NCI-H2227 (cell line): ENCODE data around the gene CHID1.

Source experiments
- DNase-seq: peaks from one replicate; lab custom pipeline; 2025; ENCODE audit not compliant: unreplicated experiment; lab: John Stamatoyannopoulos, UW

The CHID1 gene

GRCh38 chr11:933142-933851 lies 22.7 kb upstream of the CHID1 start:
- DNase-seq = no peak

- no peak for DNase-seq
Observed at GRCh38 chr11:932435-932834, 21.8 kb upstream of the CHID1 start.

GRCh38 chr11:931385-931784 lies 20.8 kb upstream of the CHID1 start:
- DNase-seq = no peak

GRCh38 chr11:929405-929804 lies 18.8 kb upstream of the CHID1 start:
- no peak for DNase-seq

GRCh38 chr11:928786-929185 lies 18.2 kb upstream of the CHID1 start:
- DNase-seq = no peak

GRCh38 chr11:927871-928270 lies 17.3 kb upstream of the CHID1 start:
- DNase-seq = no peak

GRCh38 chr11:926341-926916 lies 15.8 kb upstream of the CHID1 start:
- DNase-seq = peak; percentile 78

GRCh38 chr11:925496-926301 lies 15.1 kb upstream of the CHID1 start, which contains the start of gene AP2A2:
Gene AP2A2 (plus strand): TSS chr11:925870. CDS start chr11:926022, 152 bp downstream.
- DNase-seq = peak; percentile 99

GRCh38 chr11:925158-925495 lies 14.5 kb upstream of the CHID1 start:
- no peak for DNase-seq

GRCh38 chr11:924406-925157 lies 14.0 kb upstream of the CHID1 start:
- no peak for DNase-seq

- no peak for DNase-seq
Observed at GRCh38 chr11:923691-924405, 13.2 kb upstream of the CHID1 start.

- DNase-seq = no peak
Observed at GRCh38 chr11:921921-922678, 11.5 kb upstream of the CHID1 start.

GRCh38 chr11:917426-917825 lies 6.8 kb upstream of the CHID1 start:
- no peak for DNase-seq

GRCh38 chr11:914747-915501 lies 4.3 kb upstream of the CHID1 start:
- no peak for DNase-seq

- DNase-seq = no peak
Observed at GRCh38 chr11:914204-914603, 3.6 kb upstream of the CHID1 start.

- DNase-seq = no peak
Observed at GRCh38 chr11:913043-913442, 2.4 kb upstream of the CHID1 start.

GRCh38 chr11:912266-912665 lies 1.7 kb upstream of the CHID1 start:
- DNase-seq = no peak

GRCh38 chr11:911890-912219 lies 1.2 kb upstream of the CHID1 start:
- no peak for DNase-seq

GRCh38 chr11:911031-911889 lies 650 bp upstream of the CHID1 start:
- peak; percentile 80 for DNase-seq
